OCI-LY7 (cell line): ENCODE results near the gene CPNE9. TPM values are rescaled to one million over a fixed set of nuclear protein-coding genes. Genes with fewer than 3 reads are reported as not detected.

Experiments used
- BruUV-seq: library from RNA; stranded (reverse); fragments of 400-500 nt; replicated peaks from 2 replicates; lab custom pipeline; 2021; lab: Mats Ljungman, UMichigan
- CTCF ChIA-PET: fragments of 300-600 bp; sonication (Branson Sonifier 250); formaldehyde crosslinking; loops from one replicate; lab custom pipeline; 2022; ENCODE audit warnings: antibody characterized with exemption; ENCODE audit not compliant: unreplicated experiment; lab: Charles Lee
- POLR2A ChIA-PET: fragments of 300-600 bp; sonication (Branson Sonifier 250); formaldehyde crosslinking; loops from one replicate; lab custom pipeline; 2022; ENCODE audit warnings: antibody characterized with exemption; lab: Charles Lee
- DNase-seq: peaks from one replicate; pipeline ENCODE4 v3.0.0-alpha.2; 2015; ENCODE audit warnings: low spot score
- H2AFZ ChIP-seq: fragments of 200-600 bp; sonication (generic), shearing (Covaris generic); 2 replicates; pipeline ENCODE4 v1.6.1; 2014; ENCODE audit warnings: mild to moderate bottlenecking, antibody characterized with exemption, low read length, moderate library complexity
- H3K27ac ChIP-seq: fragments of 200-600 bp; sonication (generic); 2 replicates; pipeline ENCODE4 v1.5.1; 2014; ENCODE audit warnings: mixed run types, low read depth, mild to moderate bottlenecking, moderate library complexity, low read length, inconsistent platforms; ENCODE audit not compliant: poor library complexity, severe bottlenecking
- H3K36me3 ChIP-seq: fragments of 200-600 bp; sonication (generic); 2 replicates; pipeline ENCODE4 v1.6.1; 2014; ENCODE audit warnings: mild to moderate bottlenecking, antibody characterized with exemption, low read length, moderate library complexity, mixed read lengths; ENCODE audit not compliant: insufficient read depth
- H3K4me1 ChIP-seq: fragments of 200-600 bp; sonication (generic); 2 replicates; pipeline ENCODE4 v1.5.1; 2014; ENCODE audit warnings: mild to moderate bottlenecking, low read length; ENCODE audit not compliant: insufficient read depth, poor library complexity, severe bottlenecking
- H3K4me2 ChIP-seq: fragments of 200-600 bp; sonication (generic); 2 replicates; pipeline ENCODE4 v1.6.1; 2014; ENCODE audit warnings: mild to moderate bottlenecking, low read length
- H3K4me3 ChIP-seq: fragments of 200-600 bp; sonication (generic); 2 replicates; pipeline ENCODE4 v1.5.1; 2014; ENCODE audit warnings: mild to moderate bottlenecking, low read depth, low read length; ENCODE audit not compliant: poor library complexity, severe bottlenecking
- H3K79me2 ChIP-seq: fragments of 200-600 bp; sonication (generic); 2 replicates; pipeline ENCODE4 v1.6.1; 2016; ENCODE audit warnings: low read depth, mild to moderate bottlenecking, low read length, moderate library complexity, mixed read lengths; ENCODE audit not compliant: insufficient read depth
- H3K9me2 ChIP-seq: fragments of 200-600 bp; sonication (generic); 2 replicates; pipeline ENCODE4 v1.6.1; 2016; ENCODE audit warnings: mild to moderate bottlenecking, low read length, mixed read lengths; ENCODE audit not compliant: insufficient read depth
- H3K9me3 ChIP-seq: fragments of 200-600 bp; sonication (generic); 2 replicates; pipeline ENCODE4 v1.6.1; 2014; ENCODE audit warnings: mild to moderate bottlenecking, mixed run types, low read length, mixed read lengths
- H4K20me1 ChIP-seq: fragments of 200-600 bp; sonication (generic); 2 replicates; pipeline ENCODE4 v1.6.1; 2014; ENCODE audit warnings: mild to moderate bottlenecking, antibody characterized with exemption, low read length, moderate library complexity, mixed read lengths; ENCODE audit not compliant: insufficient read depth
- EZH2phosphoT487 ChIP-seq: fragments of 200-600 bp; sonication (generic); IDR thresholded peaks from 2 replicates; pipeline ENCODE4 v1.6.1; 2018; ENCODE audit warnings: low read depth, borderline replicate concordance, mild to moderate bottlenecking, mixed run types, antibody characterized with exemption, low read length, moderate library complexity, mixed read lengths
- intact Hi-C: fragments of 100-400 bp; cut with micrococcal nuclease; formaldehyde crosslinking; loops from one replicate; pipeline ENCODE4 v1.10.0; 2022; ENCODE audit not compliant: unreplicated experiment
- total RNA-seq, 2 experiments: library from RNA; depleted of rRNA in 1 of 2; stranded (reverse); fragments of >200 nt in 1 of 2; shearing (Covaris generic) in 1 of 2; gene quantifications; 2 replicates each; pipeline ENCODE4 v1.2.3, GENCODE V29; 2014 to 2022
- TF ChIP-seq, protein P1 (sequence below): fragments of 200-600 bp; sonication (generic); conservative IDR thresholded peaks from 2 replicates; pipeline ENCODE4 v1.5.1; 2014; ENCODE audit warnings: mild to moderate bottlenecking, antibody characterized with exemption, low read length, moderate library complexity, mixed read lengths

Gene CPNE9
- total RNA-seq, 2 experiments from 2014 or later, result not detected

GRCh38 chr3:9757427-9757826 lies 53.8 kb downstream of the CPNE9 start:
- Histone ChIP-seq H3K36me3 (peaks cover 89% of the 10 kb centered on the region), H2AFZ (no peak overlapping the region), H3K9me3 (no peaks in the 10 kb centered on the region), H3K4me2 (no peak overlapping the region), H3K27ac (no peak overlapping the region), H4K20me1 (no peaks in the 10 kb centered on the region), H3K9me2 (no peaks in the 10 kb centered on the region), H3K4me1 (peaks cover 25% of the 10 kb centered on the region), H3K79me2 (no peaks in the 10 kb centered on the region), H3K4me3 (no peak overlapping the region)
- ChIA-PET CTCF (no interaction called here), POLR2A (interaction anchor here (0.5 kb wide), 1 partner anchor 202 kb away, joined by 3 read pairs; no protein-coding TSS in a partner anchor)
- no TSS peak for BruUV-seq
- TF ChIP-seq, protein P1, sequence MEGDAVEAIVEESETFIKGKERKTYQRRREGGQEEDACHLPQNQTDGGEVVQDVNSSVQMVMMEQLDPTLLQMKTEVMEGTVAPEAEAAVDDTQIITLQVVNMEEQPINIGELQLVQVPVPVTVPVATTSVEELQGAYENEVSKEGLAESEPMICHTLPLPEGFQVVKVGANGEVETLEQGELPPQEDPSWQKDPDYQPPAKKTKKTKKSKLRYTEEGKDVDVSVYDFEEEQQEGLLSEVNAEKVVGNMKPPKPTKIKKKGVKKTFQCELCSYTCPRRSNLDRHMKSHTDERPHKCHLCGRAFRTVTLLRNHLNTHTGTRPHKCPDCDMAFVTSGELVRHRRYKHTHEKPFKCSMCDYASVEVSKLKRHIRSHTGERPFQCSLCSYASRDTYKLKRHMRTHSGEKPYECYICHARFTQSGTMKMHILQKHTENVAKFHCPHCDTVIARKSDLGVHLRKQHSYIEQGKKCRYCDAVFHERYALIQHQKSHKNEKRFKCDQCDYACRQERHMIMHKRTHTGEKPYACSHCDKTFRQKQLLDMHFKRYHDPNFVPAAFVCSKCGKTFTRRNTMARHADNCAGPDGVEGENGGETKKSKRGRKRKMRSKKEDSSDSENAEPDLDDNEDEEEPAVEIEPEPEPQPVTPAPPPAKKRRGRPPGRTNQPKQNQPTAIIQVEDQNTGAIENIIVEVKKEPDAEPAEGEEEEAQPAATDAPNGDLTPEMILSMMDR, result no peak
- TF ChIP-seq EZH2phosphoT487, result no peak
- DNase-seq, result no peak
- intact Hi-C loops, result loop anchor here (10.0 kb wide), 1 partner anchor 637 kb away; no protein-coding TSS in a partner anchor

DNA sequence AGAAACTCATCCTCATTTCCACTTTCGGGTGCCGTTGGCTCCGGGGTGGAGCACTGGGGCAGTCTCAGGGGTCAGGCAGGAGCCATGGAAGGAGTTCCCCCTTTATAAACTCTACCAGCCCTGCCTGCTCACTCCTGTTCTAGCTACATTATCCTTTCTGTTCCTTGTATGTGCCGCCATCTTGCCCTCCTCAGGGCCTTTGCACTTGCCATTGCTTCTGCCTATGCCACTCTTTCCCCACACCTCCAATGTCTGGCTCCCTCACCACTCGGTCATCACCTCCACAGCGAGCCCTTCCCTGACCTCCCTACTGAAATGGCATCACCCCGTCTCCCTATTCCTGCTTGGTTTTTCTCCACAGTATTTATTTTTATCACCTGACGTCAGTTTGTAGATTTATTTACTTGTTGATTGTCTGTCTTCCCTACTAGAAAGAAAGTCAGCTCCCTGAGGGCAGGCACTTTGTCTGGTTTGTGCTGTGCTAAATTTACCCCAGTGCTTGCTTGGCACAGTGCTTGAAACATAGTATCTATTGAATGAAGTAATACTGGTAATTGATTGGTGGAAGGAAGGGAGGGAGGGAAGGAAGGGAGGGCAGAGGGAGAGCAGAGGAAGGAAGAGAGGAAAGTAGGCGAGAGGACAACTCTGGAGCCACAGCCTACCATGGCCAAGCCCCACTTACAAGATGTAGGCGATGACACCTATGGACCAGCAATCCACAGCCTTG lies 57.3 kb downstream of the CPNE9 start:
- BruUV-seq, result no TSS peak
- no peak for TF ChIP-seq EZH2phosphoT487
- TF ChIP-seq, protein P1, result no peak
- H3K27ac ChIP-seq, result no peak overlapping the region
- POLR2A ChIA-PET, result no interaction called here
- CTCF ChIA-PET, result interaction anchor here (0.6 kb wide), 1 partner anchor 321 kb away, joined by 3 read pairs; no protein-coding TSS in a partner anchor
- H3K9me2 ChIP-seq, result no peaks in the 10 kb centered on the region
- H3K9me3 ChIP-seq, result no peaks in the 10 kb centered on the region
- H4K20me1 ChIP-seq, result no peaks in the 10 kb centered on the region
- no peak overlapping the region for H2AFZ ChIP-seq
- intact Hi-C loops, result no loop called here
- no peak for DNase-seq
- H3K4me1 ChIP-seq, result peaks cover 2% of the 10 kb centered on the region
- H3K4me3 ChIP-seq, result no peak overlapping the region
- no peaks in the 10 kb centered on the region for H3K79me2 ChIP-seq
- peaks cover 58% of the 10 kb centered on the region for H3K36me3 ChIP-seq
- H3K4me2 ChIP-seq, result no peak overlapping the region

DNA sequence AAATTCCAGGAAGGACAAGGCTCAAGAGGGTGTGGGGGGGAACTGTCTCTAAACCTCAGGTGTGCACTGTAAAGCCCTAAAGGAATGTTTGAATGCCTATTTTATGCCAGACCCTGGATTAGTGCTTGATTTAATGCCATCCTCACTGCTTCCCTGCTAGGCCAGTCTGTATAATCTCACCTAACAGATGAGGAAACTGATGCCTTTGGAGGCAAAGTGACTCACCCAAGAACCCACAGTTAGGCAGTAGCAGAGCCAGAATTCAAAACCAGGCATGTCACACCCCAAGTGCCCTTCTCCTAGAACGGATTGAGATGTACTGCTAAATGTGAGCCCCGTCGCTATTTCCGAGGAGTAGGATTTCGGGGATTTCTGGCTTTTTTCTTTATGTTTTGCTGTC lies 58.3 kb downstream of the CPNE9 start:
- CTCF ChIA-PET, result no interaction called here
- no peaks in the 10 kb centered on the region for H4K20me1 ChIP-seq
- no peak overlapping the region for H3K4me2 ChIP-seq
- POLR2A ChIA-PET, result no interaction called here
- no peak for TF ChIP-seq EZH2phosphoT487
- TF ChIP-seq, protein P1, result no peak
- no peaks in the 10 kb centered on the region for H3K9me3 ChIP-seq
- H3K9me2 ChIP-seq, result no peaks in the 10 kb centered on the region
- no peaks in the 10 kb centered on the region for H3K79me2 ChIP-seq
- peaks cover 7% of the 10 kb centered on the region for H3K4me1 ChIP-seq
- no peak overlapping the region for H3K27ac ChIP-seq
- no TSS peak for BruUV-seq
- no peak for DNase-seq
- H2AFZ ChIP-seq, result no peak overlapping the region
- H3K4me3 ChIP-seq, result no peak overlapping the region
- intact Hi-C loops, result no loop called here
- peaks cover 48% of the 10 kb centered on the region for H3K36me3 ChIP-seq
